Measurements from ENCODE around the gene DECR2. TPM values are rescaled to one million over a fixed set of nuclear protein-coding genes. Genes with fewer than 3 reads are reported as not detected.

The DECR2 gene
- total and polyA plus RNA-seq, 8 donors = 5.8 to 149 (median 21.7) TPM

DNA sequence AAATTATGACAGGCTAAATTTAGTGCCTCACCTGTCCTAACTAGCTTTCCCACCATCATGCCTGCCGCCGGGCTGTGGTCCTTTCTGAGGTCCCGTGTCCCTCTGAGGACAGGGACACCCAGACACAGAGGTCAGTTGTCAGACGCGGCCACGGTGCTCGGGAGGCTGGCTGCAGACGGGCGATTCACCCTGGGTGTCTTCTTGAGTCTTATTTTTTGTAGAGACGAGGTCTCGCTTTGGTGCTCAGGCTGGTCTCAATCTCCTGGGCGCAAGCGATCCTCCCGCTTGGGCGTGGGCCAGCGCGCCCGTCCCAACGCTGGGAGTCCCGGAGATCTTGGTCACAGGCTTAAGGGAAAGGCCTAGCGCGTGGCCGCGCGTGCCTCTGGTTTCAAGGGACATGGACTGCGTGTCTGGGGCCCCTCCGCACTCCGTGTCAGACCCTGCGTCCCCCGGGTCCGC lies 23.0 kb downstream of the DECR2 start:
- Histone ChIP-seq H3K27me3 (no peaks in the 10 kb centered on the region), H3K27ac (peak overlapping the region; percentile 92 to 98 (median 95)), H3K4me3 (peak overlapping the region; percentile 54 to 83 (median 69)), H3K36me3 (no peaks in the 10 kb centered on the region), H3K4me1 (peaks cover 21 to 52% (median 45%) of the 10 kb centered on the region in 4 donors), H3K9me3 (no peaks in the 10 kb centered on the region)
- peak in 1 of 2 donors; percentile 40 for DNase-seq
- intact Hi-C loops (cut with DNase I; ENCODE audit: low total_unique reads) = no loop called here
- 5 to 13% (median 10%) methylated on average over 19 to 31 of the region's 31 CpGs for WGBS, 5 donors
- TF ChIP-seq EP300 (IDR thresholded peaks at IDR 0.05) = peak; percentile 17
- no peak for TF ChIP-seq CTCF (IDR thresholded peaks at IDR 0.05)

GRCh38 chr16:425082-425718 lies 23.5 kb downstream of the DECR2 start, which contains the start of gene RAB11FIP3:
TSS of gene RAB11FIP3 (plus strand) at chr16:425649. CDS start at chr16:426007, 358 bp downstream.
- H3K4me1 ChIP-seq = peaks cover 21 to 57% (median 47%) of the 10 kb centered on the region in 4 donors
- peak within 1 kb of the TSS; percentile 54 to 83 (median 69) for H3K4me3 ChIP-seq
- H3K27ac ChIP-seq = peak within 1 kb of the TSS; percentile 92 to 98 (median 95)
- H3K9me3 ChIP-seq = no peaks in the 10 kb centered on the region
- intact Hi-C loops (cut with DNase I; ENCODE audit: low total_unique reads) = no loop called here
- TF ChIP-seq EP300 (IDR thresholded peaks at IDR 0.05) (no peak), CTCF (IDR thresholded peaks at IDR 0.05) (peak in 1 of 7 experiments; percentile 6), POLR2A (IDR thresholded peaks at IDR 0.05) (peak in 1 of 4 donors; percentile 16), POLR2AphosphoS5 (IDR thresholded peaks at IDR 0.05) (peak; percentile 20 to 85 (median 78))
- no peaks in the 10 kb centered on the region for H3K36me3 ChIP-seq
- peak; percentile 80 to 94 for DNase-seq
- no peaks in the 10 kb centered on the region for H3K27me3 ChIP-seq
- WGBS, 5 donors = 0 to 1% (median 0%) methylated on average over 25 to 77 of the region's 77 CpGs

DNA sequence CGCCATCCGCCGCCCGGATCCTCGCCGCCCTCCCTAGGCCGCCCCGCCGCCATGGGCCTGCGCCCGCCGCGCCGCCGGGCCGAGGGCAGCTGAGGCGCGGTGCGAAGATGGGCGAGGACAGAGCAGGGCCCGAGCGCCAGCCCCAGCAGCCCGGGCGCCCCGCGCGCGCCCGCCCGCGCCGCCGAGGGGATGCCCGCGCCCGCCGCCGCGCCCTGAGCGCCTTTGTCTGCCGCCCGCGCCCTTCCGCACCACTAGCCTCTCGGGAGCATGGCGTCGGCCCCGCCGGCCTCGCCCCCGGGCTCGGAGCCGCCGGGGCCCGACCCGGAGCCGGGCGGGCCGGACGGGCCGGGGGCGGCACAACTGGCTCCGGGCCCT lies 24.0 kb downstream of the DECR2 start:
- TF ChIP-seq EP300 (IDR thresholded peaks at IDR 0.05) (no peak), POLR2AphosphoS5 (IDR thresholded peaks at IDR 0.05) (no peak), POLR2A (IDR thresholded peaks at IDR 0.05) (no peak), CTCF (IDR thresholded peaks at IDR 0.05) (no peak)
- Histone ChIP-seq H3K9me3 (no peaks in the 10 kb centered on the region), H3K4me3 (peak overlapping the region; percentile 54 to 83 (median 69)), H3K27ac (peak overlapping the region; percentile 92 to 98 (median 95)), H3K36me3 (no peaks in the 10 kb centered on the region), H3K27me3 (no peaks in the 10 kb centered on the region), H3K4me1 (peaks cover 21 to 59% (median 49%) of the 10 kb centered on the region in 4 donors)
- DNase-seq = no peak
- WGBS, 5 donors = 0% methylated on average over 18 to 63 of the region's 63 CpGs
- intact Hi-C loops (cut with DNase I; ENCODE audit: low total_unique reads) = no loop called here

DNA sequence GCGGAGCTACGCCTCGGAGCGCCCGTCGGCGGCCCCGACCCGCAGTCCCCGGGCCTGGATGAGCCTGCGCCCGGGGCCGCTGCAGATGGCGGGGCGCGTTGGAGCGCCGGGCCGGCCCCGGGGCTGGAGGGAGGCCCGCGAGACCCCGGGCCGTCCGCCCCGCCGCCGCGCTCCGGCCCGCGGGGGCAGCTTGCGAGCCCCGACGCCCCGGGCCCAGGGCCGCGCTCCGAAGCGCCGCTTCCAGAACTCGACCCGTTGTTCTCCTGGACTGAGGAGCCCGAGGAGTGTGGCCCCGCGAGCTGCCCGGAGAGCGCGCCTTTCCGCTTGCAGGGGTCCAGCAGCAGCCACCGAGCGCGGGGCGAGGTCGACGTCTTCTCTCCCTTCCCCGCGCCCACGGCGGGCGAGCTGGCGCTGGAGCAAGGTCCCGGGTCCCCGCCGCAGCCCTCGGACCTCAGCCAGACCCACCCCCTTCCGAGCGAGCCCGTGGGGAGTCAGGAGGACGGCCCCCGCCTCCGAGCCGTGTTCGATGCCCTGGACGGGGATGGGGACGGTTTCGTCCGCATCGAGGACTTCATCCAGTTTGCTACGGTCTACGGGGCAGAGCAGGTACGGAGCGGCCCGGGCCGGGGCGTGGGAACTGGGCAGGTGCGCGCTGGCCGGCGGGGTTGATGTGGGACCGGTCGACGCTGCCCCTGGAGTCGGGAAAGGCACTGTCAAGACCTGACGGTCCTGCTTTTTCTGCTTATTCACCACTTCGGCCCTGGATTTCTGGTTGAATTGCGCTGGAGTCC lies 24.6 kb downstream of the DECR2 start:
- H3K27me3 ChIP-seq = no peaks in the 10 kb centered on the region
- intact Hi-C loops (cut with DNase I; ENCODE audit: low total_unique reads) = no loop called here
- DNase-seq = peak in 1 of 2 donors; percentile 62
- no peaks in the 10 kb centered on the region for H3K9me3 ChIP-seq
- TF ChIP-seq POLR2A (IDR thresholded peaks at IDR 0.05) (no peak), POLR2AphosphoS5 (IDR thresholded peaks at IDR 0.05) (no peak), CTCF (IDR thresholded peaks at IDR 0.05) (no peak), EP300 (IDR thresholded peaks at IDR 0.05) (no peak)
- H3K36me3 ChIP-seq = no peaks in the 10 kb centered on the region
- peak overlapping the region; percentile 54 to 83 (median 69) for H3K4me3 ChIP-seq
- 0 to 2% (median 0%) methylated on average over 18 to 90 of the region's 97 CpGs for WGBS, 5 donors
- peak overlapping the region in 4 of 5 donors; percentile 8 to 98 (median 58) for H3K27ac ChIP-seq
- H3K4me1 ChIP-seq = peaks cover 21 to 59% (median 49%) of the 10 kb centered on the region in 4 donors

Measured in stomach (tissue), 9 donors.